HG03354 (cell line): ENCODE measurements around the gene SEMA5B.

Experiments
- ATAC-seq: cut with Tn5 transposase; IDR thresholded peaks from one replicate; pipeline ENCODE4 v1.9.1; 2021; ENCODE audit warnings: mild to moderate bottlenecking; ENCODE audit not compliant: unreplicated experiment, poor library complexity, severe bottlenecking

SEMA5B gene

GRCh38 chr3:122886251-122886650 lies 141.3 kb downstream of the SEMA5B start:
- no peak for ATAC-seq

- no peak for ATAC-seq
These were observed 145.1 kb downstream of the SEMA5B start for GRCh38 chr3:122882361-122882947.

- no peak for ATAC-seq
These were observed 146.9 kb downstream of the SEMA5B start for GRCh38 chr3:122880624-122881023.

- no peak for ATAC-seq
These were observed 147.4 kb downstream of the SEMA5B start for GRCh38 chr3:122880173-122880572.

GRCh38 chr3:122875547-122876127 lies 151.9 kb downstream of the SEMA5B start:
- ATAC-seq, result no peak

- no peak for ATAC-seq
These were observed 153.6 kb downstream of the SEMA5B start for GRCh38 chr3:122873741-122874515.

GRCh38 chr3:122868322-122868721 lies 159.2 kb downstream of the SEMA5B start:
- ATAC-seq, result no peak

GRCh38 chr3:122864498-122864897 lies 163.1 kb downstream of the SEMA5B start:
- ATAC-seq, result no peak

- ATAC-seq, result no peak
These were observed 165.2 kb downstream of the SEMA5B start for GRCh38 chr3:122862381-122862780.
